ENCODE measurements around the gene TUBA8.

DNA sequence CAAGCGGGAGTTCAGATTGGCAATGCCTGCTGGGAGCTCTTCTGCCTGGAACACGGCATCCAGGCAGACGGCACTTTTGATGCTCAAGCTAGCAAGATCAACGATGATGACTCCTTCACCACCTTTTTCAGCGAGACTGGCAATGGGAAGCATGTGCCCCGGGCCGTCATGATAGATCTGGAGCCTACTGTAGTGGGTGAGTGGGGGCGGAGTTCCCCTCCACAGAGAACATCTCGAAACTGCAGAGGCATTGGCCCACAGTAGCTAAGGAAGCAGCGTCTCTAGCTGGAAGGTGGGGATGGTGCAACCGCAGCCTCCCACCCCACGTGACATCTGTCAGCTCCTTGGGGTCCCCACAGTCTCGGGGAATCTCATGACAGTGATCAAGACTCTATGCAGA is 10.9 kb downstream of the TUBA8 start:
- TF ChIP-seq POLR2A (IDR thresholded peaks at IDR 0.05; ENCODE audit: low read depth, low read length) (no peak), EZH2 (IDR thresholded peaks at IDR 0.05; ENCODE audit: borderline replicate concordance, low read depth, low read length, severe bottlenecking) (no peak), MYC (IDR thresholded peaks at IDR 0.05; ENCODE audit: low read depth, low read length) (no peak), POLR2AphosphoS5 (IDR thresholded peaks at IDR 0.05; ENCODE audit: insufficient read depth, low read depth, low read length) (no peak)
- TF ChIP-seq, protein P1, sequence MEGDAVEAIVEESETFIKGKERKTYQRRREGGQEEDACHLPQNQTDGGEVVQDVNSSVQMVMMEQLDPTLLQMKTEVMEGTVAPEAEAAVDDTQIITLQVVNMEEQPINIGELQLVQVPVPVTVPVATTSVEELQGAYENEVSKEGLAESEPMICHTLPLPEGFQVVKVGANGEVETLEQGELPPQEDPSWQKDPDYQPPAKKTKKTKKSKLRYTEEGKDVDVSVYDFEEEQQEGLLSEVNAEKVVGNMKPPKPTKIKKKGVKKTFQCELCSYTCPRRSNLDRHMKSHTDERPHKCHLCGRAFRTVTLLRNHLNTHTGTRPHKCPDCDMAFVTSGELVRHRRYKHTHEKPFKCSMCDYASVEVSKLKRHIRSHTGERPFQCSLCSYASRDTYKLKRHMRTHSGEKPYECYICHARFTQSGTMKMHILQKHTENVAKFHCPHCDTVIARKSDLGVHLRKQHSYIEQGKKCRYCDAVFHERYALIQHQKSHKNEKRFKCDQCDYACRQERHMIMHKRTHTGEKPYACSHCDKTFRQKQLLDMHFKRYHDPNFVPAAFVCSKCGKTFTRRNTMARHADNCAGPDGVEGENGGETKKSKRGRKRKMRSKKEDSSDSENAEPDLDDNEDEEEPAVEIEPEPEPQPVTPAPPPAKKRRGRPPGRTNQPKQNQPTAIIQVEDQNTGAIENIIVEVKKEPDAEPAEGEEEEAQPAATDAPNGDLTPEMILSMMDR (IDR thresholded peaks at IDR 0.05; ENCODE audit: extremely low read depth in 1 of 2, insufficient read depth in 1 of 2, low read depth in 1 of 2, low read length in 2 of 2) = no peak
